WTC11 (cell line): ENCODE measurements around the gene CACNA2D4.

Experiments used
- KAT7 ChIP-seq: sonication (generic); formaldehyde crosslinking; IDR thresholded peaks from 2 replicates; pipeline ENCODE4 v1.8.1; 2023; ENCODE audit warnings: missing genetic modification reagents, mild to moderate bottlenecking, borderline replicate concordance
- NFYB ChIP-seq: sonication (generic); formaldehyde crosslinking; conservative IDR thresholded peaks from 2 replicates; pipeline ENCODE4 v1.8.0; 2022; ENCODE audit warnings: low read depth, missing genetic modification reagents
- ZNF138 ChIP-seq: sonication (generic); formaldehyde crosslinking; conservative IDR thresholded peaks from 2 replicates; pipeline ENCODE4 v1.8.1; 2022; ENCODE audit warnings: mild to moderate bottlenecking, moderate library complexity, missing genetic modification reagents
- TF ChIP-seq, protein P1 (sequence below): fragments of 200-600 bp; IDR thresholded peaks from 2 replicates; pipeline ENCODE4 v1.8.0; 2022; ENCODE audit warnings: antibody characterized with exemption
- TF ChIP-seq, protein P2 (sequence below): sonication (generic); formaldehyde crosslinking; IDR thresholded peaks from 2 replicates; pipeline ENCODE4 v1.8.0; 2023; ENCODE audit warnings: mild to moderate bottlenecking, missing genetic modification reagents
- TF ChIP-seq, protein P3 (sequence below): sonication (generic); formaldehyde crosslinking; IDR thresholded peaks from 2 replicates; pipeline ENCODE4 v1.8.1; 2022; ENCODE audit warnings: low read depth, mild to moderate bottlenecking, moderate library complexity, missing genetic modification reagents, borderline replicate concordance

DNA sequence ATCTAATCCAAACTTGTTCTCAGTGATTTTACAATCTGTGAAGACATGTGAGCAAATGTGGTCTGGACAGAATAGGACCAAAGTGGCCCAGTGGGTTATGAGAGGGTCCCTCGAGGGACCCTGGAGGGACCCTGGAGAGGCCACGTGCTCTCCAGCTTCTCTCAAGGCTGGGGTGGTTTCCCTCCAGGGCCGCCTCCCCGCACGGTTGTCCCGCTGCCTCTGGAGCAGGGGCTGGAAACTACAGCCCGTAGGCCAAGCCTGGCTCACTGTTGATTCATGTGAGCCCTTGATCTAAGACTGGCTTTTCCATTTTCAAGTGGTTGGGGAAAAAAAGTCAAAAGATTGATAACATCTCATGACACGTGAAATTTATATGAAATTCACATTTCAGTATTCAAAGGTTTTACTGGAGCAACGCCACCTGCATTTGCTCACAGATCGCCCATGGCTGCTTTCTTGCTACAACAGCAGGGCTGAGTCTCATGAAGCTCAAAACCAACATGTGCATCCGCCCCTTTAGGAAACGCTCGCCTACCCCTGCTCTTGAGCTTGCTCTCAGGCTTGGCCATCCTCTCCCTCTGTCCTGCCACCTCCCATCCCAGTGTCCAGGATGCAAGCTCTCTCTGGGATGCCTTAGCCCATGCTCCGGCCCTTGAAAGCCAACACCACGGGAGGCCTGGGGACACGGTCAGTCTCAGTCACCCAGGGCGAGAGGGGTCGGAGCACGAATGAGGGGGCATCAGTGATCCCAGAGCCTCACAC, 110.2 kb downstream of the CACNA2D4 start:
- TF ChIP-seq, protein P1, sequence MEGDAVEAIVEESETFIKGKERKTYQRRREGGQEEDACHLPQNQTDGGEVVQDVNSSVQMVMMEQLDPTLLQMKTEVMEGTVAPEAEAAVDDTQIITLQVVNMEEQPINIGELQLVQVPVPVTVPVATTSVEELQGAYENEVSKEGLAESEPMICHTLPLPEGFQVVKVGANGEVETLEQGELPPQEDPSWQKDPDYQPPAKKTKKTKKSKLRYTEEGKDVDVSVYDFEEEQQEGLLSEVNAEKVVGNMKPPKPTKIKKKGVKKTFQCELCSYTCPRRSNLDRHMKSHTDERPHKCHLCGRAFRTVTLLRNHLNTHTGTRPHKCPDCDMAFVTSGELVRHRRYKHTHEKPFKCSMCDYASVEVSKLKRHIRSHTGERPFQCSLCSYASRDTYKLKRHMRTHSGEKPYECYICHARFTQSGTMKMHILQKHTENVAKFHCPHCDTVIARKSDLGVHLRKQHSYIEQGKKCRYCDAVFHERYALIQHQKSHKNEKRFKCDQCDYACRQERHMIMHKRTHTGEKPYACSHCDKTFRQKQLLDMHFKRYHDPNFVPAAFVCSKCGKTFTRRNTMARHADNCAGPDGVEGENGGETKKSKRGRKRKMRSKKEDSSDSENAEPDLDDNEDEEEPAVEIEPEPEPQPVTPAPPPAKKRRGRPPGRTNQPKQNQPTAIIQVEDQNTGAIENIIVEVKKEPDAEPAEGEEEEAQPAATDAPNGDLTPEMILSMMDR = no peak
- TF ChIP-seq, protein P2, sequence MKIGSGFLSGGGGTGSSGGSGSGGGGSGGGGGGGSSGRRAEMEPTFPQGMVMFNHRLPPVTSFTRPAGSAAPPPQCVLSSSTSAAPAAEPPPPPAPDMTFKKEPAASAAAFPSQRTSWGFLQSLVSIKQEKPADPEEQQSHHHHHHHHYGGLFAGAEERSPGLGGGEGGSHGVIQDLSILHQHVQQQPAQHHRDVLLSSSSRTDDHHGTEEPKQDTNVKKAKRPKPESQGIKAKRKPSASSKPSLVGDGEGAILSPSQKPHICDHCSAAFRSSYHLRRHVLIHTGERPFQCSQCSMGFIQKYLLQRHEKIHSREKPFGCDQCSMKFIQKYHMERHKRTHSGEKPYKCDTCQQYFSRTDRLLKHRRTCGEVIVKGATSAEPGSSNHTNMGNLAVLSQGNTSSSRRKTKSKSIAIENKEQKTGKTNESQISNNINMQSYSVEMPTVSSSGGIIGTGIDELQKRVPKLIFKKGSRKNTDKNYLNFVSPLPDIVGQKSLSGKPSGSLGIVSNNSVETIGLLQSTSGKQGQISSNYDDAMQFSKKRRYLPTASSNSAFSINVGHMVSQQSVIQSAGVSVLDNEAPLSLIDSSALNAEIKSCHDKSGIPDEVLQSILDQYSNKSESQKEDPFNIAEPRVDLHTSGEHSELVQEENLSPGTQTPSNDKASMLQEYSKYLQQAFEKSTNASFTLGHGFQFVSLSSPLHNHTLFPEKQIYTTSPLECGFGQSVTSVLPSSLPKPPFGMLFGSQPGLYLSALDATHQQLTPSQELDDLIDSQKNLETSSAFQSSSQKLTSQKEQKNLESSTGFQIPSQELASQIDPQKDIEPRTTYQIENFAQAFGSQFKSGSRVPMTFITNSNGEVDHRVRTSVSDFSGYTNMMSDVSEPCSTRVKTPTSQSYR = no peak
- TF ChIP-seq NFYB (CRISPR knock-in tag) (no peak), KAT7 (no peak), ZNF138 (CRISPR knock-in tag) (no peak)
- TF ChIP-seq, protein P3, sequence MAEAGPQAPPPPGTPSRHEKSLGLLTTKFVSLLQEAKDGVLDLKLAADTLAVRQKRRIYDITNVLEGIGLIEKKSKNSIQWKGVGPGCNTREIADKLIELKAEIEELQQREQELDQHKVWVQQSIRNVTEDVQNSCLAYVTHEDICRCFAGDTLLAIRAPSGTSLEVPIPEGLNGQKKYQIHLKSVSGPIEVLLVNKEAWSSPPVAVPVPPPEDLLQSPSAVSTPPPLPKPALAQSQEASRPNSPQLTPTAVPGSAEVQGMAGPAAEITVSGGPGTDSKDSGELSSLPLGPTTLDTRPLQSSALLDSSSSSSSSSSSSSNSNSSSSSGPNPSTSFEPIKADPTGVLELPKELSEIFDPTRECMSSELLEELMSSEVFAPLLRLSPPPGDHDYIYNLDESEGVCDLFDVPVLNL = no peak
